NT2/D1 (cell line): ENCODE results near the gene KRTAP22-1.

Source experiments
- SUZ12 ChIP-seq: IDR thresholded peaks from 2 replicates; pipeline ENCODE4 v1.6.1; 2011; ENCODE audit not compliant: insufficient read length, insufficient read depth; ENCODE audit errors: extremely low read depth
- YY1 ChIP-seq: IDR thresholded peaks from 2 replicates; pipeline ENCODE4 v1.6.1; 2011; ENCODE audit not compliant: insufficient read length, insufficient read depth
- ZNF274 ChIP-seq: IDR thresholded peaks from 2 replicates; pipeline ENCODE4 v1.6.1; 2011; ENCODE audit warnings: mild to moderate bottlenecking, low read depth, low read length

DNA sequence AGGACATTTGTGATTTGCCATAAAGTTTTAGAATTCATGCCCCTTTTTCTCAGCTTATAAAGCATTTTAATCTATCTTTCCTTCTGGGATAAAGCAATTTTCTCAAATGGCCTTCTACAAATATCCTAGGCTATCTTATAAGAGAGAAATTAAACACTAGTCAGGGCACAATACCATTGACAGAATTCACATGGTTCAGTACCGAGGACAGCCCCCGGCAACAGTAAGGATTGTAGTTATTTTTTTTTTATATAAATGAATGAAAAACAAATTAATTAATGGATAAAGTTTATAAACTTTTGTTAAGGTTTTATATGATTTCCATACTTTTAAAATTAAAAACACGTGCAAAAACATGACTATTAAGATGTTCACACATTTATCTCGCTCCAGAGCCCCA lies 27.2 kb downstream of the KRTAP22-1 start:
- TF ChIP-seq ZNF274 (no peak), YY1 (no peak), SUZ12 (no peak)
